Frontal cortex (tissue), 4 donors: ENCODE results near the gene CHPF2. TPM values are rescaled to one million over a fixed set of nuclear protein-coding genes. Genes with fewer than 3 reads are reported as not detected.

Source experiments
- DNase-seq, 2 donors: peaks; one replicate each; pipeline ENCODE4 v3.0.0; 2012; ENCODE audit warnings: low spot score in 2 of 2
- FAIRE-seq: peaks from 2 replicates; lab custom pipeline; 2012; peaks lifted over from hg19 to GRCh38; lab: Jason Lieb, UNC
- total RNA-seq: library from RNA; depleted of rRNA; stranded (reverse); fragments of >200 nt; gene quantifications from one replicate; pipeline ENCODE4 v1.2.3, GENCODE V29; 2014
- donor health status: control.
- donor health status: control.
- donor health status: control.

Gene CHPF2
- total RNA-seq, 1 donor from 2014 or later = 18.3 TPM

GRCh38 chr7:151279868-151280267 lies 47.6 kb downstream of the CHPF2 start:
- DNase-seq (no peak), FAIRE-seq (no peak)

DNA sequence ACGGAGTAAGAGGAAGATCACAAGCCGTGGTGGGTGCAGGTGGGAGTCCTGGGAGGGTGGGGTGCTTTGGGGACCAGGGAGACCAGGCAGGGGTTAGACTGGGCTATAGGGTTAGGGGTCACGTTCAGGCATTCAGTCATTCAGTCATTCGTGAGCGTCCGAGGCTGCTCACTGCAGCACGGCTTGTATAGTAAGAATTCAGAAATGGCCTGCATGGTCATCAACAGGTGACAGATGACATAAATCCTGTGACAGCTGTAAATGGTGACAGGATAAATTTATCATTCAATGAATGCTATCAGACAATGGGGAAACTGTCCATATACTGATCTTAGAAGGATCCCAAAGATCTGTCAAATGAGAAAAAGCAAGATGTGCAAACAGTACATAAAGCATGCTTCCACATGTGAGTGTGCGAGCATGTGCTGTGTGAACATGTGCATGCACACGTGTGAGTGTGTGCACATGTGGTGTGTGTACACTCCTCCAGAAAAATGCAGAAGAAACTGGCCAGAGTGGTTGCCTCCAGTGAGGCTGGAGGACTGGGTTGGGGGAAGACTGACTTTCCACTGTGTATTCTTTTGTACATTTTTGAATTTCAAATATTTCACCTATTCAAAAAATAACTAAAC lies 48.2 kb downstream of the CHPF2 start:
- DNase-seq (no peak), FAIRE-seq (no peak)

- FAIRE-seq (no peak), DNase-seq (no peak)
These were observed 49.4 kb downstream of the CHPF2 start for GRCh38 chr7:151281686-151282085.

- FAIRE-seq (no peak), DNase-seq (no peak)
These were observed 49.8 kb downstream of the CHPF2 start for GRCh38 chr7:151282111-151282510.

GRCh38 chr7:151283302-151283701 lies 51.0 kb downstream of the CHPF2 start:
- FAIRE-seq (no peak), DNase-seq (no peak)

- FAIRE-seq = no peak
- no peak for DNase-seq
These were observed 53.9 kb downstream of the CHPF2 start for GRCh38 chr7:151286148-151286547.

Other genes with a start within 250 kb of the CHPF2 start
- 0.82 TPM for gene NOS3, start 241.5 kb upstream of the CHPF2 start, total RNA-seq
- 2.4 TPM for gene ATG9B, start 208.0 kb upstream of the CHPF2 start, total RNA-seq
- 22.8 TPM for gene ABCB8, start 204.0 kb upstream of the CHPF2 start, total RNA-seq
- 0.82 TPM for gene ASIC3, start 184.0 kb upstream of the CHPF2 start, total RNA-seq
- 47.7 TPM for gene CDK5, start 174.6 kb upstream of the CHPF2 start, total RNA-seq
- gene SLC4A2, start 172.9 kb upstream of the CHPF2 start, total RNA-seq = 10.6 TPM
- gene FASTK, start 151.7 kb upstream of the CHPF2 start, total RNA-seq = 32.6 TPM
- gene TMUB1, start 149.0 kb upstream of the CHPF2 start, total RNA-seq = 10.2 TPM
- 92.9 TPM for gene AGAP3, start 146.0 kb upstream of the CHPF2 start, total RNA-seq
- gene GBX1, start 64.8 kb upstream of the CHPF2 start, total RNA-seq = 0.41 TPM
- gene ASB10, start 45.2 kb upstream of the CHPF2 start, total RNA-seq = not detected
- not detected for gene H2BK1, start 22.0 kb upstream of the CHPF2 start, total RNA-seq
- gene ABCF2, start 5.3 kb upstream of the CHPF2 start, total RNA-seq = 38.3 TPM
- gene SMARCD3, start 16.2 kb downstream of the CHPF2 start, total RNA-seq = 145 TPM
- gene NUB1, start 109.3 kb downstream of the CHPF2 start, total RNA-seq = 61.1 TPM
- gene WDR86, start 177.6 kb downstream of the CHPF2 start, total RNA-seq = 49.7 TPM
- under 0.01 TPM for gene CRYGN, start 207.7 kb downstream of the CHPF2 start, total RNA-seq